Loucy (cell line): ENCODE data around the gene ZNF423.

ENCODE experiments used
- H2AFZ ChIP-seq: fragments of 200-600 bp; sonication (generic); 2 replicates; pipeline ENCODE4 v1.6.0; 2016; ENCODE audit warnings: antibody characterized with exemption, mild to moderate bottlenecking, low read length, moderate library complexity
- H3F3A ChIP-seq: fragments of 200-600 bp; 2 replicates; pipeline ENCODE4 v1.6.0; 2016; ENCODE audit warnings: antibody characterized with exemption, low read depth, mild to moderate bottlenecking
- H3K27me3 ChIP-seq: fragments of 200-600 bp; sonication (generic); 2 replicates; pipeline ENCODE4 v1.6.1; 2014; ENCODE audit warnings: low read length, mild to moderate bottlenecking; ENCODE audit not compliant: insufficient read depth, poor library complexity, severe bottlenecking
- H3K36me3 ChIP-seq: fragments of 200-600 bp; sonication (generic); 2 replicates; pipeline ENCODE4 v1.6.1; 2016; ENCODE audit warnings: low read length; ENCODE audit not compliant: insufficient read depth
- H3K4me1 ChIP-seq: fragments of 200-600 bp; sonication (generic); 2 replicates; pipeline ENCODE4 v1.5.1; 2014; ENCODE audit warnings: low read length, mild to moderate bottlenecking; ENCODE audit not compliant: insufficient read depth, poor library complexity, severe bottlenecking
- H3K4me2 ChIP-seq: fragments of 200-600 bp; sonication (generic); 2 replicates; pipeline ENCODE4 v1.6.0; 2014; ENCODE audit warnings: antibody characterized with exemption, low read length, low read depth, mild to moderate bottlenecking; ENCODE audit not compliant: poor library complexity, severe bottlenecking
- H3K4me3 ChIP-seq: fragments of 200-600 bp; sonication (generic); 2 replicates; pipeline ENCODE4 v1.5.1; 2014; ENCODE audit warnings: low read length, mild to moderate bottlenecking, mixed read lengths; ENCODE audit not compliant: poor library complexity, severe bottlenecking
- H3K79me2 ChIP-seq: fragments of 200-600 bp; sonication (generic); 2 replicates; pipeline ENCODE4 v1.6.1; 2014; ENCODE audit warnings: low read length; ENCODE audit not compliant: insufficient read depth
- H3K9ac ChIP-seq: fragments of 200-600 bp; sonication (generic); 2 replicates; pipeline ENCODE4 v1.6.0; 2014; ENCODE audit warnings: mild to moderate bottlenecking, low read depth, low read length, moderate library complexity; ENCODE audit not compliant: poor library complexity, severe bottlenecking
- H3K9me2 ChIP-seq: fragments of 200-600 bp; sonication (generic); replicated peaks from 2 replicates; pipeline ENCODE4 v1.6.1; 2016; ENCODE audit warnings: low read depth, low read length, mixed read lengths
- H3K9me3 ChIP-seq: fragments of 200-600 bp; sonication (generic); 2 replicates; pipeline ENCODE4 v1.6.1; 2014; ENCODE audit warnings: mild to moderate bottlenecking, antibody characterized with exemption, low read length, low read depth; ENCODE audit not compliant: insufficient read depth
- H4K20me1 ChIP-seq: fragments of 200-600 bp; sonication (generic); 2 replicates; pipeline ENCODE4 v1.6.0; 2014; ENCODE audit warnings: antibody characterized with exemption, low read length, mild to moderate bottlenecking; ENCODE audit not compliant: insufficient read depth, poor library complexity, severe bottlenecking
- EZH2phosphoT487 ChIP-seq: fragments of 200-600 bp; IDR thresholded peaks from 2 replicates; pipeline ENCODE4 v1.6.1; 2018; ENCODE audit warnings: antibody characterized with exemption, mild to moderate bottlenecking, moderate library complexity, borderline replicate concordance
- TF ChIP-seq, protein P1 (sequence below): fragments of 200-600 bp; sonication (generic); conservative IDR thresholded peaks from 2 replicates; pipeline ENCODE4 v1.5.1; 2014; ENCODE audit warnings: mild to moderate bottlenecking, antibody characterized with exemption, low read length

Gene ZNF423

GRCh38 chr16:49636608-49637007 is 219.3 kb downstream of the ZNF423 start:
- no peaks in the 10 kb centered on the region for H3K9me3 ChIP-seq
- H3K27me3 ChIP-seq, result no peaks in the 10 kb centered on the region
- no peak overlapping the region for H2AFZ ChIP-seq
- no peak overlapping the region for H3K4me3 ChIP-seq
- no peaks in the 10 kb centered on the region for H4K20me1 ChIP-seq
- H3K9me2 ChIP-seq, result no peaks in the 10 kb centered on the region
- H3K36me3 ChIP-seq, result no peaks in the 10 kb centered on the region
- H3K79me2 ChIP-seq, result no peaks in the 10 kb centered on the region
- no peak for TF ChIP-seq EZH2phosphoT487
- TF ChIP-seq, protein P1, sequence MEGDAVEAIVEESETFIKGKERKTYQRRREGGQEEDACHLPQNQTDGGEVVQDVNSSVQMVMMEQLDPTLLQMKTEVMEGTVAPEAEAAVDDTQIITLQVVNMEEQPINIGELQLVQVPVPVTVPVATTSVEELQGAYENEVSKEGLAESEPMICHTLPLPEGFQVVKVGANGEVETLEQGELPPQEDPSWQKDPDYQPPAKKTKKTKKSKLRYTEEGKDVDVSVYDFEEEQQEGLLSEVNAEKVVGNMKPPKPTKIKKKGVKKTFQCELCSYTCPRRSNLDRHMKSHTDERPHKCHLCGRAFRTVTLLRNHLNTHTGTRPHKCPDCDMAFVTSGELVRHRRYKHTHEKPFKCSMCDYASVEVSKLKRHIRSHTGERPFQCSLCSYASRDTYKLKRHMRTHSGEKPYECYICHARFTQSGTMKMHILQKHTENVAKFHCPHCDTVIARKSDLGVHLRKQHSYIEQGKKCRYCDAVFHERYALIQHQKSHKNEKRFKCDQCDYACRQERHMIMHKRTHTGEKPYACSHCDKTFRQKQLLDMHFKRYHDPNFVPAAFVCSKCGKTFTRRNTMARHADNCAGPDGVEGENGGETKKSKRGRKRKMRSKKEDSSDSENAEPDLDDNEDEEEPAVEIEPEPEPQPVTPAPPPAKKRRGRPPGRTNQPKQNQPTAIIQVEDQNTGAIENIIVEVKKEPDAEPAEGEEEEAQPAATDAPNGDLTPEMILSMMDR, result no peak
- no peak overlapping the region for H3K4me2 ChIP-seq
- H3K4me1 ChIP-seq, result peaks cover 57% of the 10 kb centered on the region
- H3K9ac ChIP-seq, result no peak overlapping the region
- no peaks in the 10 kb centered on the region for H3F3A ChIP-seq

DNA sequence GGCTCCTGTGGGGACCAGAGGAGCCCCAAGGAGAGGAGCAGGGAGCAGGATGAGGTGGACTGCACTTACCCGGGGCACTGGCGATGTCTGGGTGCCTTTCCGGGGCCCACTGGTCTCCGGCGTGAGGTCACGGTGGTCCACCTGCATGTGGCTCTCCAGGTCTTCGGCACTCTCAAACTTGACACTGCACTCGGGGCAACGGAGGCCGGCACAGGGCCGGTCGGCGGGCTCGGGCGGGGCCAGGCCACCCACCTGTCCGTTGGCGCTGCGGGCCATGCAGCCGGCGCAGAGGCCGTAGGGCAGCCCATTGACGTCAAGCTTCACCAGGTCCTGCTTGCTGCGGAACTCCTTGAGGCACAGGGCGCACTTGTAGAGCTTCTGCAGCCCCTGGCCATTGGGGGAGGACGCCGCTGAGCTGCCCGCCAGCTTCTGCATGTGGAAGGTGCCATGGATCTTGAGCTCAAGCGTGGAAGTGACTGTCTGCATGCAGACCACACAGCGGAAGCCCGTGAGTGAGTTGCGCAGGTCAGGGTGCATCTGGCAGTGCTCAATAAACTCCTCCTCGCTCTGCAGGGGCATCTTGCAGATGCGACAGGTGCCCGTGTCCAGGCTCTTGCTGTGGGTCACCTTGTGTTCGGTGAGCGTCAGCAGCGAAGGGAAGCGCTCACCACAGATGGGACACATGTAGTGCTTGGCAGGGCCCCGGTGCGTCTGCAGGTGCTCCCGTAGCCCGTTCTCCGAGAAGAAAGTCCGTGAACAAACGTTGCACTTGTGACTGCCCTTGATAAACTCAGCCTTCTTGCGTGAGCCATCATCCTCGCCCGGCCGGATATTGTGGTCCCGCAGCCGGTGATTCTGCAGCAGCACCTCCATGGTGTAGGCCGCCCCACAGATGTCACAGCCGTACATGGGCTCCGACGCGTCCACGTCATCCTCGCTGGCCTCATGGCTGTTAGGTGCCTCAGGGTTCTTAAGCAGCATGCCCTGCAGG is 220.0 kb downstream of the ZNF423 start:
- TF ChIP-seq EZH2phosphoT487, result no peak
- TF ChIP-seq, protein P1, result no peak
- Histone ChIP-seq H3F3A (no peaks in the 10 kb centered on the region), H3K79me2 (no peaks in the 10 kb centered on the region), H4K20me1 (no peaks in the 10 kb centered on the region), H3K4me3 (no peak overlapping the region), H3K4me1 (peaks cover 57% of the 10 kb centered on the region), H3K9ac (peak overlapping the region; percentile 45), H3K4me2 (peak overlapping the region; percentile 27), H3K36me3 (no peaks in the 10 kb centered on the region), H2AFZ (no peak overlapping the region), H3K9me3 (no peaks in the 10 kb centered on the region), H3K9me2 (no peaks in the 10 kb centered on the region), H3K27me3 (no peaks in the 10 kb centered on the region)

GRCh38 chr16:49635009-49635350 is 220.9 kb downstream of the ZNF423 start:
- TF ChIP-seq, protein P1, result no peak
- TF ChIP-seq EZH2phosphoT487, result no peak
- Histone ChIP-seq H3K9ac (peak overlapping the region; percentile 45), H3K79me2 (no peaks in the 10 kb centered on the region)

More at GRCh38 chr16:49635009-49635350, 220.9 kb downstream of the ZNF423 start:
- no peak overlapping the region for H2AFZ ChIP-seq
- H3F3A ChIP-seq, result no peaks in the 10 kb centered on the region
- no peaks in the 10 kb centered on the region for H3K36me3 ChIP-seq
- H4K20me1 ChIP-seq, result no peaks in the 10 kb centered on the region
- no peaks in the 10 kb centered on the region for H3K9me3 ChIP-seq
- no peaks in the 10 kb centered on the region for H3K27me3 ChIP-seq
- no peaks in the 10 kb centered on the region for H3K9me2 ChIP-seq
- peaks cover 53% of the 10 kb centered on the region for H3K4me1 ChIP-seq
- peak overlapping the region; percentile 2 for H3K4me3 ChIP-seq
- peak overlapping the region; percentile 27 for H3K4me2 ChIP-seq
